Caco-2 (cell line): Measurements from ENCODE around the gene PRPF18. TPM values are rescaled to one million over a fixed set of nuclear protein-coding genes. Genes with fewer than 3 reads are reported as not detected.

Source experiments
- BruUV-seq: library from RNA; stranded (reverse); fragments of 400-500 nt; replicated peaks from 2 replicates; lab custom pipeline; 2021; lab: Mats Ljungman, UMichigan
- CTCF ChIA-PET: fragments of 300-600 bp; sonication (Branson Sonifier 250); formaldehyde crosslinking; loops from one replicate; lab custom pipeline; 2022; ENCODE audit warnings: antibody characterized with exemption; lab: Charles Lee
- POLR2A ChIA-PET: fragments of 300-600 bp; sonication (Branson Sonifier 250); formaldehyde crosslinking; loops from one replicate; lab custom pipeline; 2022; ENCODE audit warnings: antibody characterized with exemption; lab: Charles Lee
- DNase-seq, 2 experiments: peaks; one replicate each; pipeline versions ENCODE4 v3.0.0 to v3.0.0-alpha.2; 2020 to 2022
- H3K27me3 ChIP-seq: replicated peaks from 2 replicates; pipeline ENCODE4 v1.6.0; 2011; ENCODE audit warnings: low read length; ENCODE audit not compliant: control insufficient read depth, insufficient read depth
- H3K36me3 ChIP-seq: 2 replicates; pipeline ENCODE4 v1.5.1; 2011; ENCODE audit warnings: low read length; ENCODE audit not compliant: control insufficient read depth, insufficient read depth
- H3K4me1 ChIP-seq: fragments of 250-450 bp; sonication (Bioruptor Pico); 2 replicates; pipeline ENCODE4 v1.5.1; 2020; ENCODE audit warnings: mild to moderate bottlenecking
- H3K4me3 ChIP-seq: 2 replicates; pipeline ENCODE4 v1.5.1; 2011; ENCODE audit warnings: low read depth, mild to moderate bottlenecking, control low read depth, low read length
- H3K9me3 ChIP-seq: fragments of 250-450 bp; sonication (Bioruptor Pico); 2 replicates; pipeline ENCODE4 v1.5.1; 2020; ENCODE audit warnings: mild to moderate bottlenecking, moderate library complexity
- H3K27ac Mint-ChIP-seq: one replicate; pipeline ENCODE4 v1.8.0; 2022; ENCODE audit warnings: mixed read lengths; ENCODE audit not compliant: unreplicated experiment
- H3K27me3 Mint-ChIP-seq: one replicate; pipeline ENCODE4 v1.8.0; 2022; ENCODE audit warnings: mixed read lengths; ENCODE audit not compliant: insufficient read depth, unreplicated experiment
- H3K36me3 Mint-ChIP-seq: one replicate; pipeline ENCODE4 v1.8.0; 2022; ENCODE audit warnings: mild to moderate bottlenecking, mixed read lengths; ENCODE audit not compliant: insufficient read depth, unreplicated experiment
- H3K4me1 Mint-ChIP-seq: one replicate; pipeline ENCODE4 v1.8.0; 2022; ENCODE audit warnings: low read depth, mixed read lengths; ENCODE audit not compliant: unreplicated experiment
- H3K4me3 Mint-ChIP-seq: one replicate; pipeline ENCODE4 v1.8.0; 2022; ENCODE audit warnings: mild to moderate bottlenecking, moderate library complexity, mixed read lengths; ENCODE audit not compliant: unreplicated experiment
- H3K9me3 Mint-ChIP-seq: one replicate; pipeline ENCODE4 v1.8.0; 2022; ENCODE audit warnings: mixed read lengths; ENCODE audit not compliant: unreplicated experiment
- CTCF ChIP-seq, 2 experiments: fragments of 200-600 bp in 1 of 2; IDR thresholded peaks; 1 replicate in 1 of 2; 2 replicates in 1 of 2; pipeline versions ENCODE4 v1.5.1 to v1.8.0; 2011 to 2022; ENCODE audit warnings: antibody characterized with exemption in 1 of 2, control low read depth in 1 of 2, inconsistent platforms in 1 of 2, low read depth in 1 of 2, low read length in 1 of 2, mild to moderate bottlenecking in 1 of 2, moderate library complexity in 1 of 2; ENCODE audit not compliant: insufficient read depth in 1 of 2, severe bottlenecking in 1 of 2, unreplicated experiment in 1 of 2
- intact Hi-C: fragments of 100-400 bp; cut with micrococcal nuclease; formaldehyde crosslinking; loops from one replicate; pipeline ENCODE4 v1.10.0; 2022; ENCODE audit not compliant: unreplicated experiment
- total RNA-seq: library from RNA; stranded (reverse); gene quantifications from 2 replicates; pipeline ENCODE4 v1.2.3, GENCODE V29; 2022

PRPF18 gene
- total RNA-seq, 1 experiment from 2014 or later: 31.0 TPM

- ChIA-PET CTCF (no interaction called here), POLR2A (interaction anchor here (0.6 kb wide), 1 partner anchor 556 kb away, joined by 4 read pairs; no protein-coding TSS in a partner anchor)
- H3K4me1 ChIP-seq: peaks cover 52% of the 10 kb centered on the region
- no peaks in the 10 kb centered on the region for H3K27me3 Mint-ChIP-seq
- BruUV-seq: no TSS peak
- H3K4me3 ChIP-seq: no peak overlapping the region
- no peak overlapping the region for H3K4me3 Mint-ChIP-seq
- H3K27ac Mint-ChIP-seq: no peak overlapping the region
- H3K9me3 Mint-ChIP-seq: no peaks in the 10 kb centered on the region
- TF ChIP-seq CTCF (IDR thresholded peaks at IDR 0.05; ENCODE audit: insufficient read depth in 1 of 2, low read depth in 1 of 2, low read length in 1 of 2, severe bottlenecking in 1 of 2, unreplicated experiment in 1 of 2): no peak
- H3K36me3 ChIP-seq: no peaks in the 10 kb centered on the region
- no peaks in the 10 kb centered on the region for H3K27me3 ChIP-seq
- H3K36me3 Mint-ChIP-seq: peaks cover 13% of the 10 kb centered on the region
- H3K4me1 Mint-ChIP-seq: peaks cover 15% of the 10 kb centered on the region
- intact Hi-C loops: loop anchor here (1.0 kb wide), 1 partner anchor 12 kb away; no protein-coding TSS in a partner anchor
- no peaks in the 10 kb centered on the region for H3K9me3 ChIP-seq
- DNase-seq: peak in 1 of 2 experiments; percentile 62
Observed at GRCh38 chr10:13627459-13628310, 40.9 kb downstream of the PRPF18 start.

- Mint-ChIP-seq H3K36me3 (peaks cover 13% of the 10 kb centered on the region), H3K4me1 (peaks cover 15% of the 10 kb centered on the region), H3K27ac (no peak overlapping the region), H3K27me3 (no peaks in the 10 kb centered on the region), H3K4me3 (no peak overlapping the region), H3K9me3 (no peaks in the 10 kb centered on the region)
- no peak for DNase-seq
- H3K27me3 ChIP-seq: no peaks in the 10 kb centered on the region
- peaks cover 52% of the 10 kb centered on the region for H3K4me1 ChIP-seq
- no peak for TF ChIP-seq CTCF (IDR thresholded peaks at IDR 0.05; ENCODE audit: insufficient read depth in 1 of 2, low read depth in 1 of 2, low read length in 1 of 2, severe bottlenecking in 1 of 2, unreplicated experiment in 1 of 2)
- BruUV-seq: no TSS peak
- POLR2A ChIA-PET: interaction anchor here (0.6 kb wide), 1 partner anchor 93 kb away, joined by 7 read pairs; no protein-coding TSS in a partner anchor
- H3K36me3 ChIP-seq: no peaks in the 10 kb centered on the region
- H3K4me3 ChIP-seq: no peak overlapping the region
- no peaks in the 10 kb centered on the region for H3K9me3 ChIP-seq
- intact Hi-C loops: no loop called here
- CTCF ChIA-PET: interaction anchor here (0.8 kb wide), 1 partner anchor 15 kb away, joined by 3 read pairs; no protein-coding TSS in a partner anchor
Observed at GRCh38 chr10:13628661-13629060, 41.9 kb downstream of the PRPF18 start.

- no peak overlapping the region for H3K4me3 ChIP-seq
- no peak overlapping the region for H3K27ac Mint-ChIP-seq
- H3K4me1 Mint-ChIP-seq: peaks cover 15% of the 10 kb centered on the region
- no peaks in the 10 kb centered on the region for H3K9me3 ChIP-seq
- peaks cover 13% of the 10 kb centered on the region for H3K36me3 Mint-ChIP-seq
- BruUV-seq: no TSS peak
- H3K27me3 Mint-ChIP-seq: no peaks in the 10 kb centered on the region
- no peak for DNase-seq
- H3K9me3 Mint-ChIP-seq: no peaks in the 10 kb centered on the region
- H3K4me3 Mint-ChIP-seq: no peak overlapping the region
- H3K36me3 ChIP-seq: no peaks in the 10 kb centered on the region
- H3K4me1 ChIP-seq: peaks cover 52% of the 10 kb centered on the region
- TF ChIP-seq CTCF (IDR thresholded peaks at IDR 0.05; ENCODE audit: insufficient read depth in 1 of 2, low read depth in 1 of 2, low read length in 1 of 2, severe bottlenecking in 1 of 2, unreplicated experiment in 1 of 2): no peak
- CTCF ChIA-PET: interaction anchor here (0.8 kb wide), 1 partner anchor 15 kb away, joined by 3 read pairs; no protein-coding TSS in a partner anchor
- H3K27me3 ChIP-seq: no peaks in the 10 kb centered on the region
- POLR2A ChIA-PET: interaction anchor here (0.6 kb wide), 1 partner anchor 93 kb away, joined by 7 read pairs; no protein-coding TSS in a partner anchor
- intact Hi-C loops: no loop called here
Observed at GRCh38 chr10:13629116-13629515, 42.4 kb downstream of the PRPF18 start.
